GM19239 (cell line): Measurements from ENCODE around the gene LRRC3.

Experiments
- DNase-seq: peaks from one replicate; pipeline ENCODE4 v3.0.0; 2011; ENCODE audit warnings: low spot score; ENCODE audit not compliant: insufficient read length
- FAIRE-seq: peaks from 2 replicates; lab custom pipeline; 2011; peaks lifted over from hg19 to GRCh38; lab: Jason Lieb, UNC

The LRRC3 gene

GRCh38 chr21:44437696-44438431, 17.4 kb upstream of the LRRC3 start:
- FAIRE-seq = no peak

DNA sequence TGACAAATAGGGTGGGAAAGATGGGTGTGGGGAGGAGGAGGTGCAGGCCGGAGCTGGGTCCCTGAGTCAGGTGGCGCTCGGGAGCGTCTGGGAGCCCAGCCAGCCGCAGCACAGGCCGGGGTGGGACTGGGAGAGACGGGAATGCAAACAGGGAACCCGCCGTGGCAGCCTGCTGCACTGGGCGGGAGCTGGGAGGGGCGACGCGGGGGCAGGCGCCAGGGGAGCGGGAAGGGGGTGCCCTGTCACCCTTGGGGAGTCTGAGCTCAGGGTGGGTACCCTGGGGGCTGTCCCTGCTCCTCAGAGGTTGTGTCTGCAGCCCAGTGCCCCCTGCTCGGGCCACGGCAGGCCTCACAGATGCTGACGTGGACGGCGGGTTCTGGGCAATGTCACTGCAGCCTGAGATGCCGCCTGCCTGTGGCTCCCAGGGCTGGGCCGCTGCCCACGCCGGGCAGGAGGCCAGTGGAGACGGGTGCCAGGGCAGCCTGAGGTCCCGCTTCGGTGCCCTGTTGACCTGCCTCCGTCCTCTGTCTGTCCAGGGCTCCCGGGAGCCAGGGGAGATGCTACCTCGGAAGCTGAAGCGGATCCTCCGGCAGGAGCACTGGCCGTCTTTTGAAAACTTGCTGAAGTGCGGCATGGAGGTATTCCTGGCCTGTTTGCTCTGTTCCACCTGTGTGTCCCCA, 16.6 kb upstream of the LRRC3 start:
- FAIRE-seq = no peak
- no peak for DNase-seq

More at GRCh38 chr21:44437696-44438431, 17.4 kb upstream of the LRRC3 start:
- DNase-seq = no peak

DNA sequence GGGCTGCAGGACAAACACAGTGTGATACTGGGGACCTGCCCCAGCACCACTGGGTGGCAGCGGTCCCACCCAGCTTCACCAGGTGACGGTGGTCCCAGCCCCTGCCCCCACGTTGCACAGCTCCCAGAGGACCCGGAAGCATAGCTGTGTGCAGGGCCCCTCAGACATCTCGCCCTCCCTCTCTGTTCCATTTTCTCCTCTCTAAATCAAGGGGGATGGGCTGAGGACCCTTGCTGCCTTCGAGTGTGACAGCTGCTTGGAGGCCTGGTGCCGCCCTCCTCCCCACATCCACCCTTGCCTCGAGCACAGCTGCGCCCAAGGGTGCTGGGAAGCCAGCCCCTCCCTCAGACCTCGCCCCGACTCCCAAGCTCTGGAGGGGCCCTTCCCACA, 16.1 kb upstream of the LRRC3 start:
- DNase-seq = no peak
- FAIRE-seq = no peak

- DNase-seq (no peak), FAIRE-seq (no peak)
Measured at GRCh38 chr21:44440241-44441040, 14.9 kb upstream of the LRRC3 start.

DNA sequence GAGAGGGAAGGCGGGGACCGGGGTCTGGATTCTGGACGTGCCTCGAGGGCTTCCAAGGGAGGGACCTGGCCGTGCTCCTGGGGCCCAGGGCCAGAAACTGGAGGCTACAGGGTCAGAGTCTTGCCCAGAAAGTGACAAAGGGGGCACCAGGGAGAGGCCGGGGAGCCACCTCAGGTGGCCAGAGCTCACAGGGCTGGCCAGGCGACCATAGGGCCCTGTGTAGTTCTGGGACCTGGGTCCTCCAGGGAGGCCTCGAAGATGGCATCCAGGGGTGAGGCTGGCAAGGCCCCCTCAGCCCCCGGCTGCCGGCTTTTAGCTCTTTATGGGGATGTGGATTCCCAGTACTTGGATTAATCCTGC, 14.3 kb upstream of the LRRC3 start:
- no peak for FAIRE-seq
- DNase-seq = no peak

GRCh38 chr21:44441581-44442265, 13.6 kb upstream of the LRRC3 start:
- DNase-seq (no peak), FAIRE-seq (no peak)

GRCh38 chr21:44442266-44443125, 12.8 kb upstream of the LRRC3 start:
- FAIRE-seq (no peak), DNase-seq (no peak)

- DNase-seq (no peak), FAIRE-seq (no peak)
Measured at GRCh38 chr21:44443291-44443890, 11.9 kb upstream of the LRRC3 start.

DNA sequence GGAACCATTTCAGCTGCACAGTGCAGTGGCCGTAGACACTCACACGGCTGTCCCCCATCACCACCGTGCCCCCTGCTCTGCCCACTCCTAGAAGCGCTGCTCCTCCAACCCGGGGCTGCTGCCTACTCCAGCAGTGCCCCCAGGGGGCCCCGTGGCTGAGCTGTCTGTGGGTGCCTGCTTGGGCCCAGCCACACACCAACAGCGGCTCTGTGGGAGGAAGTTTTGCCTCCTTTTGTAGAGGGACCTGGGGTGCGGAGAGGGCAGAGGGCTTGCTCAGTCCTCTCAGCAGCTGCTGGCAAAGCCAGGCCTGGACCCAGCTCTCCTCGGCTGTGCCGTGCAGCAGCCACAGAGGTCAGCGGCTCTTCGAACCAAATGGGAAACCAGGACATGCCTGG, 11.4 kb upstream of the LRRC3 start:
- FAIRE-seq = no peak

GRCh38 chr21:44444286-44444931, 10.9 kb upstream of the LRRC3 start:
- DNase-seq (no peak), FAIRE-seq (no peak)

More for the DNA sequence above, 11.4 kb upstream of the LRRC3 start:
- no peak for DNase-seq

DNA sequence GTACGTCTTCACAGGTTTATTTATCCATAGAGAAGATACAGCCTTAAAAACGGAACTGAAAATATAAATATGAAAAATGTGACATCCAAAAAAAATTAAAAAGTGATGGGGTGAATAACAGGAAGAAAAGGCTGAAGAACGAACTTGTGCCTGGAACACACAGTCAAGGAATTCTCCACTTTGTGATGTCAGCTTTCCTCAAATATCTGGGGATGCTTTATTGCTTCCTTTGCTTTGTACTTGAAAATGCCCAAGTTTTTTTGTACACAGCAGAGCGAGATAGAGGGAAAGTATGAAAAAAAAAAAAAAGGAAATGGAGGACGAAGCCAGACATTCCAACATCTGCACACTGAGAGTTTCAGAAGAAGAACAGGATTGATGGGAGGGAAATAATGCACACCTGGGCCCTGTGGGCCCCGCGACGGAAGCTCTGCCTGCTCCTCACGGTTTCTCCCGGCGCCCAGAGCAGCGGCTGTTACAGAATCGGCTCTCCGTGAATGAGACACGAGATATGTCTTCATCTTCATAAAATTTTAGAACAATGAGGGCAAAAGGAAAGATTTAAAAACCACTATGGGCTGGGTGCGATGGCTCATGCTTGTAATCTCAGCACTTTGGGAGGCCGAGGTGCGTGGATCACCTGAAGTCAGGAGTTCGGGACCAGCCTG, 10.0 kb upstream of the LRRC3 start:
- FAIRE-seq (no peak), DNase-seq (no peak)

- DNase-seq = no peak
- no peak for FAIRE-seq
Measured at GRCh38 chr21:44448651-44449131, 6.6 kb upstream of the LRRC3 start.

GRCh38 chr21:44449473-44450363, 5.6 kb upstream of the LRRC3 start:
- DNase-seq (no peak), FAIRE-seq (no peak)

DNA sequence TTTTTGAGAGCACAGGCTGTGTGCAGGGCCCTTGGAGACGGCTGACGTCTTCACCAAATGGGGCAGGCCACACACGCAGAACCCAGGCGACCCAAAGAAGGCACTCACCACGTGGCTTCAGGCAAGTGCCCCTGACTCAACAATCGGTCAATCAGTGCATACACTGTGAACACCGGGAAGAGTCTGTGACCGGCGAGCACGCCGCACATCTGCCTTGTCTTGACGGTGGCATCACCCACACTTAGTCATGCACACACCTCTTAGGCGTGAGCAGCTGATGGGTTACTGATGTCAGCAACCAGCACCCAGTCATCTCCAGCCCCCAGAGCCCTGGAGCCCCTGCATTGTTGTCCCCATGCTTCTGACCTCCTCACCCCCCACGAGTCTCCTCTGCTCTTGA, 4.9 kb upstream of the LRRC3 start:
- FAIRE-seq (no peak), DNase-seq (no peak)

DNA sequence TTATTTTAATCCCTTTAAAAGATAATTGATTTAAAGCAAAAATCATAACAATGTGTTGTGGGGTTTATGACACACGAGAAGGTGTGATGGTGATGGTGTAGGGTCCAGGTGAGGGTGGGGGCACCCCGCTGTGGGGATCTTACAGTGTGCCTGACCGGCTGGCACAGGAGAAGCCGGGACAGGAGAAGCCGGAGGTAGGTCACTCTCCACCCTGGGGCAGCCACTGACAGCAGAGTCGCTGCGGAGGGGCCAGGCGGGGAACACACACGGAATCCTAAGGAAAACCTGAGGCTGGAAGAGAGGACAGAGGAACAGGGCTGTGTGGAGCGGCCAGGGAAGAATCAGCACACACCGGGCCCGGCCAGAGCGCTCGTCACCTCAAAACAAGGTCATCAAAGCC, 4.3 kb upstream of the LRRC3 start:
- FAIRE-seq (no peak), DNase-seq (no peak)

- FAIRE-seq = no peak
- no peak for DNase-seq
Measured at GRCh38 chr21:44453120-44453519, 2.2 kb upstream of the LRRC3 start.

- DNase-seq (no peak), FAIRE-seq (no peak)
Measured at GRCh38 chr21:44454058-44454457, 1.3 kb upstream of the LRRC3 start.
